DOHH2 (cell line): ENCODE measurements around the gene PDLIM7.

Source experiments
- H3F3A ChIP-seq: fragments of 200-600 bp; sonication (generic), shearing (Covaris generic); 2 replicates; pipeline ENCODE4 v1.6.0; 2016; ENCODE audit warnings: antibody characterized with exemption, mild to moderate bottlenecking; ENCODE audit not compliant: control insufficient read depth, insufficient read depth
- H3K27ac ChIP-seq: fragments of 200-600 bp; sonication (generic); 2 replicates; pipeline ENCODE4 v1.5.1; 2014; ENCODE audit warnings: low read depth, mild to moderate bottlenecking, low read length, moderate library complexity
- H3K27me3 ChIP-seq: fragments of 200-600 bp; sonication (generic); 2 replicates; pipeline ENCODE4 v1.6.1; 2014; ENCODE audit warnings: mild to moderate bottlenecking, low read length, mixed read lengths; ENCODE audit not compliant: control insufficient read depth
- H3K36me3 ChIP-seq: fragments of 200-600 bp; sonication (generic); 2 replicates; pipeline ENCODE4 v1.6.1; 2014; ENCODE audit warnings: mild to moderate bottlenecking, low read length, moderate library complexity, mixed read lengths; ENCODE audit not compliant: control insufficient read depth
- H3K4me1 ChIP-seq: fragments of 200-600 bp; sonication (generic); 2 replicates; pipeline ENCODE4 v1.6.1; 2014; ENCODE audit warnings: mild to moderate bottlenecking, low read length, mixed read lengths; ENCODE audit not compliant: control insufficient read depth
- H3K4me2 ChIP-seq: fragments of 200-600 bp; sonication (generic); 2 replicates; pipeline ENCODE4 v1.6.0; 2014; ENCODE audit warnings: mild to moderate bottlenecking, low read length, moderate library complexity
- H3K4me3 ChIP-seq: fragments of 200-600 bp; sonication (generic); 2 replicates; pipeline ENCODE4 v1.5.1; 2014; ENCODE audit warnings: mild to moderate bottlenecking, low read length, mixed read lengths
- H3K79me2 ChIP-seq: fragments of 200-600 bp; sonication (generic); 2 replicates; pipeline ENCODE4 v1.6.1; 2014; ENCODE audit warnings: mild to moderate bottlenecking, low read length, mixed read lengths; ENCODE audit not compliant: control insufficient read depth
- H3K9me2 ChIP-seq: fragments of 200-600 bp; sonication (generic); replicated peaks from 2 replicates; pipeline ENCODE4 v1.6.1; 2014; ENCODE audit warnings: mild to moderate bottlenecking, low read length, mixed read lengths; ENCODE audit not compliant: control insufficient read depth
- H3K9me3 ChIP-seq: fragments of 200-600 bp; sonication (generic); 2 replicates; pipeline ENCODE4 v1.6.1; 2014; ENCODE audit warnings: antibody characterized with exemption, low read length, mixed read lengths; ENCODE audit not compliant: control insufficient read depth, insufficient read depth
- H4K20me1 ChIP-seq: fragments of 200-600 bp; sonication (generic); 2 replicates; pipeline ENCODE4 v1.6.0; 2014; ENCODE audit warnings: low read depth, mild to moderate bottlenecking, antibody characterized with exemption, low read length, moderate library complexity; ENCODE audit not compliant: control insufficient read depth, insufficient read depth
- CTCF ChIP-seq: fragments of 200-600 bp; sonication (generic); IDR thresholded peaks from one replicate; pipeline ENCODE4 v1.5.1; 2014; ENCODE audit warnings: antibody characterized with exemption, mild to moderate bottlenecking, low read depth, low read length; ENCODE audit not compliant: poor library complexity, severe bottlenecking
- EZH2phosphoT487 ChIP-seq: fragments of 200-600 bp; sonication (generic); IDR thresholded peaks from 2 replicates; pipeline ENCODE4 v1.6.1; 2017; ENCODE audit warnings: borderline replicate concordance, mild to moderate bottlenecking, antibody characterized with exemption, low read length, moderate library complexity, mixed read lengths

The PDLIM7 gene

GRCh38 chr5:177526791-177527190, 29.4 kb upstream of the PDLIM7 start:
- Histone ChIP-seq H3K4me1 (peaks cover 3% of the 10 kb centered on the region), H3K4me2 (no peak overlapping the region), H3K9me3 (no peaks in the 10 kb centered on the region), H3K36me3 (peaks cover 80% of the 10 kb centered on the region), H3K9me2 (no peaks in the 10 kb centered on the region), H4K20me1 (no peaks in the 10 kb centered on the region), H3K79me2 (peaks cover 2% of the 10 kb centered on the region; the same call in 1 of the 2 replicates), H3K27me3 (no peaks in the 10 kb centered on the region), H3F3A (no peaks in the 10 kb centered on the region), H3K4me3 (no peak overlapping the region), H3K27ac (no peak overlapping the region)
- TF ChIP-seq EZH2phosphoT487 (no peak), CTCF (no peak)

- Histone ChIP-seq H3K9me3 (no peaks in the 10 kb centered on the region), H3K79me2 (peaks cover 7% of the 10 kb centered on the region), H3K27me3 (no peaks in the 10 kb centered on the region), H3K27ac (no peak overlapping the region), H3K4me2 (no peak overlapping the region), H3K36me3 (peaks cover 80% of the 10 kb centered on the region), H3K4me1 (peaks cover 9% of the 10 kb centered on the region), H4K20me1 (no peaks in the 10 kb centered on the region), H3K9me2 (no peaks in the 10 kb centered on the region), H3F3A (no peaks in the 10 kb centered on the region), H3K4me3 (no peak overlapping the region)
- no peak for TF ChIP-seq EZH2phosphoT487
- TF ChIP-seq CTCF, result no peak
Observed at GRCh38 chr5:177526191-177526590, 28.8 kb upstream of the PDLIM7 start.

- Histone ChIP-seq H3K36me3 (peaks cover 80% of the 10 kb centered on the region), H3K4me1 (peaks cover 19% of the 10 kb centered on the region), H4K20me1 (no peaks in the 10 kb centered on the region), H3K4me2 (no peak overlapping the region), H3F3A (no peaks in the 10 kb centered on the region), H3K27me3 (no peaks in the 10 kb centered on the region), H3K9me2 (no peaks in the 10 kb centered on the region), H3K79me2 (peaks cover 11% of the 10 kb centered on the region), H3K9me3 (no peaks in the 10 kb centered on the region), H3K27ac (no peak overlapping the region), H3K4me3 (no peak overlapping the region)
- TF ChIP-seq CTCF, result no peak
- TF ChIP-seq EZH2phosphoT487, result no peak
Observed at GRCh38 chr5:177524941-177525655, 27.7 kb upstream of the PDLIM7 start.
